HG03139 (cell line): ENCODE results near the gene POU6F2.
"Not testable (repeated sequence)": the region's sequence is repeated elsewhere in the genome, so short reads cannot be mapped to it uniquely, and the experiment has no call there.

Experiments
- ATAC-seq: cut with Tn5 transposase; IDR thresholded peaks from one replicate; pipeline ENCODE4 v1.9.1; 2021; ENCODE audit not compliant: unreplicated experiment

The POU6F2 gene

GRCh38 chr7:38977685-38978084 is at the start of gene POU6F2:
POU6F2 (plus strand) TSS chr7:38977909; CDS start chr7:38977954, 45 bp downstream.
- no peak for ATAC-seq

DNA sequence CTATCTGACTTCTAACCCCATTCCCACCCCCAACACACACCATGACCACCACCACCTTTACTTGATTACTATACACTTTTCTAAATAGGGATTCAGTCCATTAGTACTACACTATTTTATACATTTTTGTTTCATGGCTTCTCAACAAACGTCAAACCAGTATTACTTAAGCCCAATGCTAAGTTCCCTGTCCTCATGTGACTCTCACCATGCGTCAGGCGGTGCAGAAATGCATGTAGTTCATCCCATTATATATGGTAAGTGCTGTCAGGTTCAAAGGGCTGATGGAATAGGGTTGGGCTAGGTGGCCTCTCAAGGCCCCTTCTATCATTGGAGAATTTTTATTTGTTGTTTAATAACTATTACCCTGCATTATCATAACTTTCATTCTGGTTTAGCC is 49.2 kb upstream of the POU6F2 start:
- ATAC-seq, result no peak

DNA sequence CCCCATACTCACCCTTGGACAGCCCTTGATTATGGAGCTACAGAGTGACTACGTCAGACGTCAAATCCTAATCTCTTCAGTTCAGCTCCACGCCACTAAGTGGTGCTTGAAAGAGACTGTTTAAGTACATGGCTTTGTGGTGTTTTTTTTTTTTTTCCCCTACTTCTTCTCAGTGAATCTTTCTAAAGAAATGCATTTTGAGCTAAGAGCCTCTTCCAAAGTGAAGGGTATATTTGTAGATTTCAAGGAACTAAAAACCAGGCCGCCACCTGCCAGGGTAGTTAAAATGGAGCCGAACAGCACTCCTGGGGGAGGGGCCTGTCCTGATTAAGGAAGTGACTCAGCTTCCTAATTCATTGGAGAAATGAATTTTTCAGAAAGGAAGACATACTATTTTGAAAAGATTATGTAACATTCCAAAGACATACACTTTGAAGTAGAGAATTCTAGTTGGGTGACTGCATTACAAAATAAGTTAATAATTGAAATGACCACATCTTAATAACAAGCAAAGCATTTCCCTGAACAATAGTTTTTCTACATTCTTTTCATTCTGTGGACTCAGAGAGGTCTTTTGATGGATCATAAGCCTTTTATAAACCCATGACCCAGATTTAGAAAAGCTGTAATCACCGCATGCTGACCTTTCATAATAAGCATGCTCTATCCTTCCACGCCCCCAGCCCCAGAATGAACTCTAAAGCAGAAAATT is 48.1 kb upstream of the POU6F2 start:
- no peak for ATAC-seq

- ATAC-seq, result peak; percentile 74
Observed at GRCh38 chr7:38932509-38933168, 45.1 kb upstream of the POU6F2 start.

DNA sequence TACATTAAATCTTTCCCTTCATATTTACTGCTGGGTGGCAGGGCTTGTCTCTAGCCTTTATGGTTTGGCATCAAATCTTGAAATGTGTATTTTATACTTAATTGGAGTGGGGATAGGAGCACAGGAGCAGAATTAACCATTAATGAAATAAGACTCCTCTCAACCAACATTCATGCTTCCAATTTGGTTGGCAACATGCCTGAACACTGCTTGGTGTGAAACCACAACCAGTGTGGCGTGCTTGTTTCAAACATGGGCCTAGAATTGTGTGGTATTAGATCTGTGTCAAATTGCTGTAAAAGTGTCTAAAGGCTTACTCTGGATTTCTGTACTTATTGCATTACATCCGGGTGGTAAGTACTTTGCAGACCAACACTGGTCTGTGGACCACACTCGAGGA is 43.7 kb upstream of the POU6F2 start:
- ATAC-seq, result no peak

DNA sequence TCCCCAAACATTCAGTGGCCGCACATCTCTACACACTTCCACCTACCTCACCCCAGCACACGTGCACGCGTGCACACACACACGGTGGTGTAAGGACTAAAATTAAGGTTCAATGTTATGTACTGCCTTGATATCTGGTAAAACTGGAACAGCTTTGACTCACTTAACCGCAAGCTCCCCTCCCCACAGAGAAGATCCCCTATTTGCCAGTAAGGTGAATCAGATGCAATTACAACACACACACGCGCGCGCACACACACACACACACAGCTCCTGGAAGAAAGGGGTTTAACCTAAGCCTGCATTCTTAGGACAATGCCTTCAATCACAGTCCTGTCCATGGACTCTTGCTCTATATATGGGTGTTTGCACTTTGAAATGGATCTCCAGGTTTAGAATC is 43.2 kb upstream of the POU6F2 start:
- ATAC-seq, result no peak

DNA sequence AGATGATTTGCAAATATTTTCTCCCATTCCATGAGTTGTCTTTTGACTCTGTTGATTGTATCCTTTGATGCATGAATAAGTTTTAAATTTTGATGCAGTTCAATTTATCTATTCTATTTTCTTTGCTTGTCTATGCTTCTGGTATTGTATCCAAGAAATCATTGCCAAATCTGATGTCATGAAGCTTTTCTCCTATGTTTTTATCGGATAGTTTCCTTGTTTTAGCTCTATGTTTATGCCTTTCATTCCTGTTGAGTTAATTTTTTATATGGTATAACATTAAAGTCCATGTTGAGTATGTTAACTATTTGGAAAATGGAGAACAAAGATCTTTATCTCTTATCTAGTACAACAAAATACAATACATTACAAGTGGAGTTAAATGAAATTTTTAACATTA is 41.1 kb upstream of the POU6F2 start:
- ATAC-seq, result no peak

GRCh38 chr7:38938001-38938485 is 39.7 kb upstream of the POU6F2 start:
- no peak for ATAC-seq

DNA sequence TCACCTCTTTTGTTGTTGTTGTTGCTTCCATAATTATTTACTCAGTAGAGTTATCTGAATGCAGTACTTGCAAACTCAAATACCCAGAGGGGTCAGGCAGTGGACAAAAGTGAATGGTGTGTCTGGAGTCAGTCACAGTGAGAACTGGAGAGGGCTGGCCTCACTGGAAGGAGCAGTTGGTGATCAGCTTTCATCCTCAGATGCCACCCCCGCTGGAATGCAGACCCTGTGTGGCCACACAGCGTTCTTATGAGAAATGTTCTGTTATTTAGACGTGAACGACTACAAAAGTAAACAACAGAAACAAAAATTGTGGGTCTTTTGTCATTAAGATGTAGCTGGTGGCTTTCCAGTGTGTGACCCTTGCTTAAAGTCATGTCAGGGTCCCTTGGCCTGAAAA is 39.1 kb upstream of the POU6F2 start:
- no peak for ATAC-seq

- ATAC-seq, result no peak
Observed at GRCh38 chr7:38940774-38941173, 36.9 kb upstream of the POU6F2 start.

DNA sequence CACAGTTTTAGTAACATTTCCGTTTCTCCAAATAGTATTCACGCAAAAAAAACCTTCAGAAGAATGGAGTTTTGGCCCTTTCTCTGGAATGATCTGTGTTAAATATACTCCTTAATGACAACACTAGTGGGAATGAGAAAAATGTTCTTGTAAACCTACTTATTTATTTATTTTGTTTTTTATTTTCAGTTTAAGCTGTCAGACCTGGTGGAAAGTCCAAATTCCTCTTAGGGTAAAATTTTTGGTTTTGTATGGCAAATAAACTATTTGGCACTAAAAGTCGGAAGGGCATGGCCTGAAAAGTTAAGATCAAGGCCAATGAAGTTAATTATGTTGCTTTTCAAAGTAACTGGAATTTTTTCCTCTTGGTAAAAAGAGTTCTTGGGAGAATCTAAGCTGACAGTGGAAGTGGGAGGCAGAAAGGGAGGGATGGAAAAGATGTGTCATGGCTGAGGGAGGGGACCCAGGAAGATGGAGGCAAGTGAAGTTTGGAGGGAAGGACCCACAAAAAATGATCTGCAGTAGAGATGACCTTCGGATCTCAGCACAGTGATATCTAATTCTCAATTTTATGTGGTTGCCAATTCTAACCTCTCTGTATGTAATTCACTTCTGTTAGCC is 35.2 kb upstream of the POU6F2 start:
- no peak for ATAC-seq

DNA sequence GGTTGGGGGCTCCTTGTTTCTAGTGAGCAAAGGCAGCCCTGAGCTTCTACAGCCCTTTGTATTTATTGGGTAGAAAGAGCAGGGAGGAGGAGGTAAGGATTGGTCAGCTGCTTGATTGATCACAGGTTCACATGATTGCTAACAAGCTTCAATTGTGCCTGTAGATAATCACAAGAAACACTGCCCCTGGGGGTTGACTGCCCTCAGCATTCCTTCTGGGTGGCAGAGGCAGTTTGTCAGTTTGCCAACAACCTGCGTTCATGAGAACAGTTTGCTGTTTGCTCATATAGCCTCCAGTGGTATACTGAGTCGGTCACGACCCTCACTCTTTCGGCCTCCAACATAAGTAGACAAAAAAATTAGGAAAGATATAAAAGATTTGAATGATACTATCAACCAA is 30.2 kb upstream of the POU6F2 start:
- not testable (repeated sequence) for ATAC-seq

GRCh38 chr7:38950309-38950708 is 27.4 kb upstream of the POU6F2 start:
- ATAC-seq, result no peak

GRCh38 chr7:38951213-38951612 is 26.5 kb upstream of the POU6F2 start:
- ATAC-seq, result no peak

DNA sequence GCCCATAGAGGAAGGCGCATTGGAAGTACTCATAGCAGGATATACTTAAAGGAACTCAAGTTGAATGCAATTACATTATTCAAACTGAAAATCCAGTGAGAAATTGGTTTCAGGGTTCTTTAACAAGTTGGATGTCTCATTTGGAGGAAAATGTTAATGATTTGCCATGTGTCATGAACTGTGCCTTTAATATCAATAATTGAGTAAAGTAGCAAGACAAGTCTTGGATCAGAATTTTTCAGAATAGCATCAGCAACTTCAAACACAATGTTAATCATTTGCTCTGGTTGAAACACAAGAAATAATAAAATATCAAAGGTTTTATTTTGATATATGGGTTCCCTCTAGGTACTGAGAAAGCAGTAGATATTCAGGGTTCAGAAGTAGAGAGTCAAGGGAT is 24.5 kb upstream of the POU6F2 start:
- ATAC-seq, result no peak

DNA sequence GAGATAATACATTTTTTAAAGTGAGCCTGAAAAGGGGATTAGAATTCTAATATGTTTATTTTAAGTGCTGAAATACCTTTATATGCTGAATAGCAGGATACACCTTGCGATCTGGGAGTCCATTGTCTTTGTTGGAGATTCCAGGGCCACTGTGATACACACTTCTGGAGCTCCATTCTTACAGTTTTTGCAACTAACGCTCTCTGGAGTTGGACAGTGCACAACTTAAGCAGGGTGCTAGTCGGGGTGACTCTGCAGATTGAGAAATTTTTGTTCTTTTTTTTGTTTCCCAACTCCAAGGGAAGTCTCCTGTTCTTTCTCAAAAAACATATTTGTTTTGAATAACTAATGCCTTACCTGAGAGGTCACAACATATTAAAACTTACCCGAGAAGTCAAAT is 23.7 kb upstream of the POU6F2 start:
- no peak for ATAC-seq

- ATAC-seq, result no peak
Observed at GRCh38 chr7:38955892-38956291, 21.8 kb upstream of the POU6F2 start.

- no peak for ATAC-seq
Observed at GRCh38 chr7:38962028-38962427, 15.7 kb upstream of the POU6F2 start.

GRCh38 chr7:38964921-38965320 is 12.8 kb upstream of the POU6F2 start:
- ATAC-seq, result no peak

GRCh38 chr7:38973760-38974159 is 3.9 kb upstream of the POU6F2 start:
- ATAC-seq, result no peak

DNA sequence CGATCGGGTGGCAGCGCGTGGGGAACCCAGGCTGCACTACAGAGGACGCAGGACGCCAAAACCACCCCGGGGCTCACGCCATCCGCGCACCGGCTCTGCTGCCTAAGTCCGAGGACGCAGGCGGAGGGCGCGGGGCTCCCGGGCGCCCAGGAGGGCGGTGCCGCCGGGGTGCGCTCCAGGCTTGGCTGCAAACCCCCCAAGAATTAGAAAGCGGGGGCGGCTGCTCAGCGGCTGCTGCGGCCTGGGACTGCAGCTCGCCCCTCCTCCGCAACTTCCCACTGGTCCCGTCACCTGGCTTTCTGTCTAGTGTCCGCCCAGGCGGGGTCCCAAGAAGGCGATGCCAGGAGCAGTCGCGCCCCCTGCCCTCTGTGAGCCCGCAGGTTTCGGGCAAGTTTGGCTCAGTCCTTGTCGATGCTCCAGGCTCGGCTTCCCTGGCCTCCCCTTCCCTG is 1.7 kb upstream of the POU6F2 start:
- ATAC-seq, result no peak

GRCh38 chr7:38978491-38978890 is 782 bp downstream of the POU6F2 start:
- ATAC-seq, result no peak
